Rectal smooth muscle tissue (tissue), 1 donor: Measurements from ENCODE around the gene PRR23E.

ENCODE experiments used
- H3K27ac ChIP-seq: one replicate; pipeline ENCODE4 v1.7.0; 2013; ENCODE audit warnings: low read depth, low read length, inconsistent platforms
- H3K27me3 ChIP-seq: one replicate; pipeline ENCODE4 v1.7.0; 2013; ENCODE audit warnings: low read length; ENCODE audit not compliant: control insufficient read depth, insufficient read depth
- H3K36me3 ChIP-seq: one replicate; pipeline ENCODE4 v1.7.0; 2013; ENCODE audit warnings: low read length; ENCODE audit not compliant: control insufficient read depth, insufficient read depth
- H3K4me1 ChIP-seq: one replicate; pipeline ENCODE4 v1.7.0; 2013; ENCODE audit warnings: low read length; ENCODE audit not compliant: control insufficient read depth, insufficient read depth
- H3K4me3 ChIP-seq: one replicate; pipeline ENCODE4 v1.7.0; 2013; ENCODE audit warnings: low read length
- H3K9ac ChIP-seq: one replicate; pipeline ENCODE4 v1.7.0; 2013; ENCODE audit warnings: low read length

PRR23E gene

DNA sequence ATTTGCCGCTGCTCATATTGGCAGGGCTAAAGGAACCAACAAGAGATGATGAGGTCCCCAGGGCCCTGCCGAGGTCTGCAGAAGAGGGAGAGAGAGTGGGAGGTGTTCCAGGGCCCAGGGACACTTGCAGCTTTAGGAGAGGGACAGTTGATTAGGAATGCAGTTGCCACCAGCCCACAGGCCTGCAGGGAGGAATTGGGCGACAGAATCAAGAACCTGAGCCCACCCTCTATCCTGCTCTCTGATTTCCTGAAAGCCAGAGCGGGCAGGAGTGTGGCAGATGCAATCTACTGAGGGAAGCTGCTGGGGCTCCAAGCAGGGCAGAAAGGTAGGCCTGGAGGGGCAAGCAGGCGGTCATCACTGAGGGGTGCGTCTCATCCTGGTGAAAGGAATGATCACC is 12.1 kb upstream of the PRR23E start:
- Histone ChIP-seq H3K27ac (no peak overlapping the region), H3K27me3 (no peaks in the 10 kb centered on the region), H3K36me3 (no peaks in the 10 kb centered on the region), H3K4me3 (no peak overlapping the region), H3K9ac (no peak overlapping the region), H3K4me1 (no peaks in the 10 kb centered on the region)

DNA sequence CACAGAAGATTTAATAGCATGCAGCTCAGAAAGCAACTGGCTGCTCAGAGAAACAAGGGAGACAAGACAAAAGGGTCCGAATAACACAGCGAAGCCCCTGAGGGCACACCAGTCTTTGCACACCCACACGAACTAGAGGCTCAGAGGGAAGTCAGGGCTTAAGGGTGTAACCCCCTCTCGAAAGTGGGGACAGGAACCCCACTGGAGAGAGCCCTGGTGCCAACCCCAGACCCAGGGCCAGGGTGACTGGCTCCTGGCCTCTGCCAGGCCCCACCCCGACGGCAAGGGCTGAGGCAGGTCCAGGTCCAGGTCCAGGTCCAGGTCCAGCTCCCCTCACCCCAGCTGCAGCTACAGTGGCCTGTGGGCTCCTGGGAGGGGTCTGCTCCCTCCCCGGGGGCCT is 10.5 kb upstream of the PRR23E start:
- Histone ChIP-seq H3K27me3 (no peaks in the 10 kb centered on the region), H3K27ac (no peak overlapping the region), H3K4me1 (no peaks in the 10 kb centered on the region), H3K9ac (no peak overlapping the region), H3K36me3 (no peaks in the 10 kb centered on the region), H3K4me3 (no peak overlapping the region)

DNA sequence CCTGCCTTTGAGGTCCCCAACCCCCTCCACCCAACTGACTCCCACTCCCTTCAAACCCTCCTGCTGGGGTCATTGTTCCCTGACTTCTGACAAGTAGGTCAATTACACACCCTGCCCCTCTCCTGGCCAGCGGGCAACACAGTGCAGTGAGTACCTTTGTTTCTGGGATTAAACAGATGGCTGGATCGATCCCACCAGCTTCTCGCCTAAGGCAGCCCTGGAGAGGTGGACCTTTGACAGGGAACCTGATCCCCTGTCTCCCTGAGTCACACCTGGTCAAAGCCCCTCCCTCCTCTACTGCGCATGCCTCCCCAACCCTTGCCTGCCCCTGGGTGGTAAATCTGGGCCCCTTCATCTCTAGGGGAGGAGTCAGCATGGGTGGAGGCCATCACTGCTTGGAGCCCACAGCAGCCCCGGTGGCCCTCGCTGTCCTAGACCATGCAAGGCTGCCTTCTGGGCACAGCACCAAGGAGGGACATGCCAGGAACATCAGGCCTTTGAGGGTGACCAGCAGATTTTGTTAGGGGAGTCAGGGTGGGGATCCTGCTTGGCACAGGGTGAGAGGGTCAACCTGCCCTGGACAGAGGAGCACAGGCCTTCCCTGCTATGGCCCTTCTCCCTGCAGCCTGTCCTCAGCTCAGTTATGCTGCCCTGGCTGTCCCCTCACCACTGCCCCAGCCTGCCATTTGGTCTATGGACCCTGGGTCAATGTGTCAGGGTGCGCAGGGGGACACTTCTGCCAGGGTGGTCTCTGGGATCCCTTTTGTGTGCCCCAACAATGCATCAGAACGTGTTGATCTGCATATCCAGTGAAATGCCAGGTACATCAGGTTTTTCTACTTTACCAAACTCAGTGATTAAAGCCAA is 9.8 kb upstream of the PRR23E start:
- Histone ChIP-seq H3K27me3 (no peaks in the 10 kb centered on the region), H3K27ac (no peak overlapping the region), H3K36me3 (no peaks in the 10 kb centered on the region), H3K4me3 (no peak overlapping the region), H3K9ac (no peak overlapping the region), H3K4me1 (no peaks in the 10 kb centered on the region)

DNA sequence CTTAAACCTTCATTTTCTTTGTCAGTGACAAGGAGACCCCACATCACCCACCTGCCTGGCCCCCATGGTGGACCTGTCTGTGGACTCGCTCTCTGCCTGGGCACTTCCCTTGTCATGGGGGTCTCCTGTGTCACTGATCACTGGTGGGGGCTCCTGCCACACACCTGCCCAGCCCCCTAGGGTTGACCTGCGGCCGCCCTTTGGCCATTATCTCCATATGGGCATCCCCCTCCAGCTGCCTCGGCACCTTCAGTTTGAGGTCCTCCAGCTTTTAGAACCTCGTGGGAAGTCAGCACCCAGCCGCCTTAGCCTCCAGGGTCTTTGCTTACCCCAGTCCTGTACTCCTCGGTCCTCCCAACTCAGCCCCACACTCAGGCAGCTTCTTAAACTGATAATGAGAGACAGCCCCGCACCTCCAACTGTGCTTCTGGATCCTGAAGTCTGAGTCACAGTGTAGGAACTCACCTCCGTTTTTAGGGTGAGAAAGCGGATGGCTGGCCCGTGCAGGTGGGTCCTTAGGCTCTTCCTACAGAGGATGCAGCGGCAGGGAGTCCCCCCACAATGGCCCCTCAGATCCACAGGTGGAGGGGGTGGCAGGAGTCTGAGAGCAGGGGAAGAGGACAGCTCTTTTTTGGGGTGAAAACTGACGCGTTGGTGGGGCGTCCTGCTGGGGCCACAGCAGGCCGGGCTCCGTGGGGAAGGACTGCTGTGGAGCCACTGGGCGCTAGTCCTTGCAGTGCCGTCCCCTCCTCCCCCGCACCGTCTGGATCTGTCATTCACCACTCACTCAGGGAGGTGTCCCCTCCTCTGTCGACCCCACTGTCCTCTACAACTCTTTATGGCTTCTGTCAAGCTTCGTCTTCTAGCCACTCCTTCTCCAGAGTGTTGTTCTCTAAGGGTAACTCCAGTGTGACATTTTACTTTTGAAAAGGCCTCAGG is 8.7 kb upstream of the PRR23E start:
- H3K9ac ChIP-seq: no peak overlapping the region
- H3K4me3 ChIP-seq: no peak overlapping the region
- no peaks in the 10 kb centered on the region for H3K36me3 ChIP-seq

DNA sequence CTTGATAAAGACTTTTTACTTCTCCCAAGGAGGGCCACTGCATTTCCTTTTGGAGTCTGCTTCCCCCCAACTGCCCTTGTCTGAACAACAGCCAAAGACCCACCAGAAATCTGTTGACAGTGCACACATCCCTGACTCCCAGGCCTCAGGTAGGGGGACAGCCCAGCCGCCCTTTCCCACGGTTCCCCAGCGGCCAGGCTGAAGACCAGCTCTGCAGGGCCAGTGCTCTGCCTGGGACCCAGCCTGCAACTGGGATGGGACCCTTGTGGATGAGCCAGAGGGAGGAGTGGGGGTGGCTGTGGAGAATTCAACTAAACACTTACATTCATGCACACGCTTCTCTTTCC is 8.1 kb upstream of the PRR23E start:
- H3K9ac ChIP-seq: no peak overlapping the region
- H3K4me3 ChIP-seq: no peak overlapping the region
- H3K36me3 ChIP-seq: no peaks in the 10 kb centered on the region
- H3K4me1 ChIP-seq: no peaks in the 10 kb centered on the region
- H3K27me3 ChIP-seq: no peaks in the 10 kb centered on the region
- no peak overlapping the region for H3K27ac ChIP-seq

More for the DNA sequence above, 8.7 kb upstream of the PRR23E start:
- Histone ChIP-seq H3K27me3 (no peaks in the 10 kb centered on the region), H3K27ac (no peak overlapping the region), H3K4me1 (no peaks in the 10 kb centered on the region)

DNA sequence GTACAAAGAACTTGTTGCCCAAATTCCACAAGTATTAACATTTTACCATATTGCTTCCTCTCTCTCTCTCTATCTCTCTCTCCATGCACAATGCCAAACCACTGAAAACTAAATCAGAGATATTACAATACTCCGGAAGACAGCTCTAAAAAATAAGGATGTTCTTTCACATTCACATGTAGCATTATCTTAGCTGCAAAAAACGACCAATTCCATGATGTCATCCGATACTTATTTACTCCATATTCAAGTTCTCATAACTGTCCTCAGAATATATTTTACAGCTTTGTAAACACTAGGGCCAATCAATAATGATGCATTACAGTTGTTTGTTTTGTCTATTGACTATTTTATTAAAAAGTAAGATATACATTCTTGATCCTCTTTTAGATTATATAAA is 7.7 kb upstream of the PRR23E start:
- no peaks in the 10 kb centered on the region for H3K27me3 ChIP-seq
- no peaks in the 10 kb centered on the region for H3K36me3 ChIP-seq
- no peaks in the 10 kb centered on the region for H3K4me1 ChIP-seq
- no peak overlapping the region for H3K9ac ChIP-seq
- no peak overlapping the region for H3K27ac ChIP-seq
- no peak overlapping the region for H3K4me3 ChIP-seq

DNA sequence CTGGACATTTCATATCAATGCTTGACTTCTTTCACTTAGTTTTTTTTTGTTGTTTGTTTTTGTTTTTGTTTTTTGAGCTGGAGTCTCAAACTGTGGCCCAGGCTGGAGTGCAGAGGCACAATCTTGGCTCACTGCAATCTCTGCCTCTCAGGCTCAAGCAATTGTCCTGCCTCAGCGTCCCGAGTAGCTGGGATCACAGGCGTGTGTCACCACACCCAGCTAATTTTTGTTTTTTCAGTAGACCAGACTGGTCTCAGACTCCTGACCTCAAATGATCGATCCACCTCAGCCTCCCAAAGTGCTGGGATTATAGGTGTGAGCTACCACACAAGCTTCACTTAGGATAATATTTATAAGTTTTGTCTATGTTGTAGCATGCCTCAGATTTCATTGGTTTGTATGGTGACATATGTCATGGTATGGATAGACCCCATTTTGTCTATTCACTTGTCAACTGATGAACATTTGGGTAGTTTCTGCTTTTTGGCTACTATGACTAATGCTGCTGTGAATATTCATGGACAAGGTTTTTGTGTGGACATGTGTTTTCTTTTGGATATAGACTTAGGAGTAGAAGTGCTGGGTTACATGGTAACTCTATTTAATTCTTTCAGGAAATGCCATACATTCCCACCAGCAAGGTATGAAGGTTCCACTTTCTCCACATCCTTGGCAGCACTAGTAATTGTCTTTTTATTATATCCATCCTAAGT is 6.8 kb upstream of the PRR23E start:
- Histone ChIP-seq H3K27me3 (no peaks in the 10 kb centered on the region), H3K27ac (no peak overlapping the region), H3K9ac (no peak overlapping the region), H3K36me3 (no peaks in the 10 kb centered on the region), H3K4me1 (no peaks in the 10 kb centered on the region), H3K4me3 (no peak overlapping the region)

DNA sequence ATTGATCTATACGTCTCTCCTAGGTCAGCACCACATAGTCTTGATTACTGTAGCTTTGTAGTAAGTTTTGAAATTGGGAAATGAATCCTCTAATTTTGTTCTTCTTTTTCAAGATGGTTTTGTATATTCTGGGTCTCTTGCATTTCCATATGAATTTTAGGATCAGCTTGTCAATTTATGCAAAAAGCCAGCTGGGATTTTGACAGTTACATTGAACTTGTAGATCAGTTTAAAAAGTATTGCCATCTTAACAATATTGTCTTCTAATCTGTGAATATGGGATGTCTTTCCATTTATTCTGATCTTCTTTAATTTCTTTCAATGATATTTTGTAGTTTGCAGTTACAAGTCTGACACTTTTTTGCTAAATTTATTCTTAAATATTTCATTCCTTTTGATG is 5.6 kb upstream of the PRR23E start:
- H3K27ac ChIP-seq: no peak overlapping the region
- H3K9ac ChIP-seq: no peak overlapping the region
- no peaks in the 10 kb centered on the region for H3K36me3 ChIP-seq
- H3K4me1 ChIP-seq: no peaks in the 10 kb centered on the region
- H3K4me3 ChIP-seq: no peak overlapping the region
- H3K27me3 ChIP-seq: no peaks in the 10 kb centered on the region

DNA sequence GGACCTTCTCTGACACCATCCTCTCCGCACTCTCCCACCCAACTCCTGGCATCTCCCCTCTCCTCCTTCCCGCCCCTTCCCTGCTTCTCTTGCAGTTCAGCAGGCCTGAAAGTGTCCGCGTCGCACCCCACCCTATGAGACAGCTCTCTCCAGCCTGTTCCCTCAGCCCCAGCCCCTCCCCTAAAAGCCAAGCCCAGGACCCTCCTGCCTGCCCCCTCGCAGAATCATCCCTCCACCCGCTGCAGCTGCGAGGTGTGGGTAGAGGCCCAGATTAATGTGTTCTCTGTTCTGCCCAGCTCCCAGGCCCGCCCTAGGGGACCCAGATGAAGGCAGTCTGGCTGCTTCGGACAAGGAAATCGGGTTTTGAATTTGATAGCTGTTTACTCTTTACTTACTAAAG is 410 bp downstream of the PRR23E start:
- no peak overlapping the region for H3K4me3 ChIP-seq
- H3K27ac ChIP-seq: no peak overlapping the region
- no peaks in the 10 kb centered on the region for H3K36me3 ChIP-seq
- H3K27me3 ChIP-seq: peaks cover 2% of the 10 kb centered on the region
- H3K9ac ChIP-seq: no peak overlapping the region
- no peaks in the 10 kb centered on the region for H3K4me1 ChIP-seq

DNA sequence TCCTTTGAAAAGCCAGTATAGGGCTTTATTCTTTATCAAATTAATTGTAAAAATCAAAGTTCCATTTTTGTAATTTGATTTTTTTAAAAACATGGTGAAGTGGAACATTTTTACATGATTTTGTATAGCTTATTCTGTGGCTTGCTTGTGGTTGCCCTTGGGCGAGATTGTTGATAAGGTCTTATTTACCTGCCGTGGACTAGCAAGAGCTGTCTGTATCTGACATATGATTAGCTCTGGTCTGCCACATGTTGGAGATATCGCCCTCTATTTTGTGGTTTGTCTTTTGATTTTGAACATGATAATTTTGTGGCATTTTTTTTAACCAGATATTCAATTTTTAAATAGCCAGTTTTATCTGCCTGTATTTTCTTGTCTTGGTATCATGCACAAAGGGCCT is 844 bp downstream of the PRR23E start:
- no peak overlapping the region for H3K27ac ChIP-seq
- no peak overlapping the region for H3K4me3 ChIP-seq
- H3K4me1 ChIP-seq: no peaks in the 10 kb centered on the region
- H3K27me3 ChIP-seq: peaks cover 2% of the 10 kb centered on the region
- no peak overlapping the region for H3K9ac ChIP-seq
- no peaks in the 10 kb centered on the region for H3K36me3 ChIP-seq

DNA sequence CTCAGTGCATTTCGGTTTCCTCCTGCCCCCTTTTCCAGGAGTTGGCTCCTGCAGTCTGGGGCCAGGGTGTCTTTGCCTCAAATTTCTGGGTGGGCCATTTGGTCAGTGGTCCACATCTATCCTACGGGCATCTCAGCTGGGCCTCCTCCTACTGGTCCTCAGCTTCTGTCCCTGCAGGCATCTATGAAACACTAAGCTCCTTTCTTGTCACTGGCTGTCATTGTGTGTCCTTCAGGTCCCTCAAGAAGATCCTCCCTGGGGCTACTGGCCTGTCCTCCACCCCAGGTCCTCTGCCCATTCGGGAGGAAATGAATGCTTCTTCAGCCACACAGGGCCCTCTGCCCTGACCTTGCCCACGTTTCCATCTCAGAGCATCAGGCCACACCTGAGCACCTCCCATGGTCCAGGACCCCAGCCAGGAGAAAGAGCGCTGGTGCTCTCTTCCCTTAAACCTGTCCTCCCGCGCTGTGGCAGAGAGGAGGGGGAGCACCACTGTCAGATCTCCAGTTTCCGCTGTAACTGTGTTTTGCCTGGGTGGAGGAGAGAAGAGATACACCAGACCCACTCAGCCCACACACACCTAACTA is 1.8 kb downstream of the PRR23E start:
- Histone ChIP-seq H3K4me1 (no peaks in the 10 kb centered on the region), H3K36me3 (no peaks in the 10 kb centered on the region), H3K9ac (no peak overlapping the region), H3K4me3 (no peak overlapping the region), H3K27me3 (peaks cover 2% of the 10 kb centered on the region), H3K27ac (no peak overlapping the region)

DNA sequence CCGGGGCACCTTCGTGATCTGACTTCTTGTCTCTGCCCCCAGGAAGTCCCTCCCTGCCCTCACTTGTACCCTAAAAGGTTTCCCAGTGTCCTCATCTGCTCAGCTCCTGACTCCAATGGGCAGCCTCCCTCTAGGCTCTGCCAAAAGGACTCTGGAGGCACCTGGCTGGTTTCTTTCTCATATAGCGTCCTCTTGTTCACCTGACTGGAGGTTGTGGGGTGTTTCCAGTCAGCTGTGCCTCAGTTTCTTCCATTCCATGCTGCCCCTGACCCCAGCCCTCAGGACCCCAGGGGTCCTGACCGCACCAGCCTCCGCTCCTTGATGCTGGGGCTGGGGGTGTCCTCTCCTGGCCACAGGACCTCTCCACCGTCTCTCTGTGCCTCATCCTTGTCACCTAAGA is 2.5 kb downstream of the PRR23E start:
- no peak overlapping the region for H3K27ac ChIP-seq
- no peak overlapping the region for H3K4me3 ChIP-seq
- H3K27me3 ChIP-seq: peaks cover 2% of the 10 kb centered on the region
- H3K9ac ChIP-seq: no peak overlapping the region
- H3K4me1 ChIP-seq: no peaks in the 10 kb centered on the region
- H3K36me3 ChIP-seq: no peaks in the 10 kb centered on the region
